Mucosa of gallbladder (tissue), 1 donor: ENCODE measurements around the gene GPN1. TPM values are rescaled to one million over a fixed set of nuclear protein-coding genes. Genes with fewer than 3 reads are reported as not detected.
"Not testable (repeated sequence)": the region's sequence is repeated elsewhere in the genome, so short reads cannot be mapped to it uniquely, and the experiment has no call there.

Experiments
- DNase-seq: peaks from one replicate; pipeline ENCODE4 v3.0.0-alpha.2; 2020; ENCODE audit warnings: low spot score
- total RNA-seq: library from RNA; stranded (reverse); gene quantifications from one replicate; pipeline ENCODE4 v1.2.1, GENCODE V29; 2021
- donor health status: DM: no; HTN: no; CAD: no.

GPN1 gene
- total RNA-seq, 1 donor from 2014 or later: 24.2 TPM

DNA sequence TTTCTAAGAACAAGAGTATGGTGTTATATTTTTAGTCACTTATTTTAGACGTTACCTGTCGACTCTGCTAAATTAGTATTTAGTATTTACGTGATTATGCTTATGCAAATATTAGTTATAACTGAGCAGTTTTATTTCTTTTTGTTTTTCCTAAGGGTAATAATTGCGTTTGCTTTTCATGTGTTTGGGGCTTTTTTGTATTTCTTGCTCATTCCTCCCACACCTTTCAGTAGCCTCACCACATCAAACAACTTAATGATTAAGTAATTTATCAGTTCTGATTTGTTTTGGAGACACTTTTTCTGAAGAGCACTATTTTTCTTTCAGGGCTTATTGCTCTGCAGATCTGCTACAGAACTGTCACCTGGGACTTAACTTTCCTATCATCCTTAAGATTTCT lies 42.4 kb downstream of the GPN1 start:
- DNase-seq: no peak

DNA sequence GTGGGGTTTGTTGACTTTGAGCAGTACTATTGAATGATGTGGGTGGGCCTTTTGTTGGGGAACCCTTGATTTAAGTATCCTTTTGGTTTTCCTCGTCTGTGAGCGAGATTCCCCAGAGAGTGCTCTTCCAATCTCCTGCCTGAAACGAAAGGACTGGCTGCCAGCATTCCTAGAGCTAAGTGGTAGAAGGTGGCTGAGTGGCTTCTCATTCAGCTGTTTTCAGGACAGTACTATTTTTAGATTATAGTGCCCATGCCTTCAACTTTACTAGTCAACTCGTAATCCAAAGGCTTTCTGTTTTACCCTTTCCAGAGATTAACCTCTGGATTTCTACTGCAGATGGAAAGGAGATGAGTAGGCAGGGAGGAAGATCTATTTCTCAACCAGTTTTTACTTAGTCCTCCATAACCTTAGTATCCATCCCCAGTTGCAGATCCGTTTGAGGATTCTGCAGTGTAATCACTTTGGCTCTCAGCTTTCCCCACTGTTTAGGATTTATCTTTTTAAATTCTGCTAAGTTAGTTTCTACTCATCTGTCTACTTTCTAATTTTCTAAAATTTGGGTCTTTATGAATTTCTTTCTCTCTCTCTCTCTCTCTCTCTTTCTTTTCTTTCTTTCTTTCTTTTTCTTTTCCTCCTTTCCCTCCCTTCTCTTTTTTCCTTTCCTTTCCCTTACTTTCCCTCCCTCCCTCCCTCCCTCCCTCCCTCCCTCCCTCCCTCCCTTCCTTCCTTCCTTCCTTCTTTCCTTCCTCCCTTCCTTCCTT lies 44.1 kb downstream of the GPN1 start:
- no peak for DNase-seq

GRCh38 chr2:27680571-27680970 lies 51.7 kb downstream of the GPN1 start:
- no peak for DNase-seq

- DNase-seq: peak; percentile 24
Measured at GRCh38 chr2:27681841-27682240, 53.0 kb downstream of the GPN1 start.

DNA sequence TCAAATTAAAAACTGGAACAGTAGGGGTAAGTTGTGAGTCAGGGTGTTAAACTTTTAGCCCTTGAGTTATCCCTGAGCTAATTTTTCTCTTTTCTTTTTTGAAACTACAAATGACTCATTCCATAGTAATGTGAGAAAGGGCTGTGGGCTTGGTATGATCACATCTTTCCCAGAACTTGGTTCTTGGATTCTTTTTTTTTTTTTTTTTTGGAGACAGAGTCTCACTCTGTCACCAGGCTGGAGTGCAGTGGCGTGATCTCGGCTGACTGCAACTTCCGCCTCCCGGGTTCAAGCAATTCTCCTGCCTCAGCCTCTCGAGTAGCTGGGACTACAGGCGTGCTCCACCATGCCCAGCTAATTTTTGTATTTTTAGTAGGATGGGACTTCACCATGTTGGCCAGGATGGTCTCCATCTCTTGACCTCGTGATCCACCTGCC lies 53.5 kb downstream of the GPN1 start:
- not testable (repeated sequence) for DNase-seq

- peak; percentile 91 for DNase-seq
Measured at GRCh38 chr2:27683390-27684071, 54.7 kb downstream of the GPN1 start.

DNA sequence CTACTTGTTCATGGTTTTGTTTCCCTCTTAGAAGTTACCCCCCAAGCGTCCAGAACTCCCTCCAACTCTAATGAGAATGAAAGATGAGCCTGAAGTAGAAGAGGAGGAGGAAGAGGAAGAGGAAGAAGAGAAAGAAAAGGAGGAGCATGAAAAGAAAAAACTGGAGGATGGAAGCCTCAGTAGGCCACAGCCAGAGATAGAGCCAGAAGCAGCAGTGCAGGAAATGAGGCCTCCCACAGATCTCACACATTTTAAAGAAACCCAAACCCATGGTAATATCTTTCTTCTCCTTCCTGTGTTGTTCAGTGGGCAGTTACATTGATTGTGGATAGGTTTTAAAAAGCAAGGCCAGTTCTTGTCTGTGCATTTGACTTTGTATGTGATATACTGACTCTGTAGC lies 56.2 kb downstream of the GPN1 start:
- DNase-seq: not testable (repeated sequence)

- no peak for DNase-seq
Measured at GRCh38 chr2:27685577-27685976, 56.7 kb downstream of the GPN1 start.

GRCh38 chr2:27687232-27687631 lies 58.4 kb downstream of the GPN1 start:
- DNase-seq: no peak

DNA sequence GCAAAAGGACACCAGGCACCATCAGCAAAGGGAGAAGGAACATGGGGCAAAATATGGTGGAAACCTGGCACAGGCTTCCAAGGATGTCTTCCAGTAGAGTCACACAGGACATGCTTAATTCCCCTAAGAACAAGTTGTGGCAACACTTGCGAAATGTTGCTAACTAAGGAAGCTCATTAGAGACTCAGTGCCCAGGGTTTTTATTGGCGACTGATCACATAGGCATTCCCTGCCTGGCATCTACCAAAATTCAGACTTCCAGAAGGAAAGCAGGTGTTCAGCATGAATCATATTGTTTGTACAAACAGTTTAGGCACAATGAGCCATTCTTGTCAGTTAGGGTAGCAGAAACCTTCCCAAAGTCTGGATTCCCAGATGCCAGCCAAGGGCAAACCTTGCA lies 60.6 kb downstream of the GPN1 start:
- no peak for DNase-seq

GRCh38 chr2:27690052-27690451 lies 61.2 kb downstream of the GPN1 start:
- DNase-seq: no peak

- no peak for DNase-seq
Measured at GRCh38 chr2:27697660-27698059, 68.8 kb downstream of the GPN1 start.

Other genes starting within 250 kb of the GPN1 start
- gene ZNF513, start 248.3 kb upstream of the GPN1 start, total RNA-seq: 25.6 TPM
- 56.7 TPM for gene PPM1G, start 219.5 kb upstream of the GPN1 start, total RNA-seq
- 90.1 TPM for gene NRBP1, start 200.4 kb upstream of the GPN1 start, total RNA-seq
- gene KRTCAP3, start 186.7 kb upstream of the GPN1 start, total RNA-seq: 65.7 TPM
- gene IFT172, start 139.3 kb upstream of the GPN1 start, total RNA-seq: 54.4 TPM
- 13.4 TPM for gene FNDC4, start 133.8 kb upstream of the GPN1 start, total RNA-seq
- 7.6 TPM for gene GCKR, start 132.2 kb upstream of the GPN1 start, total RNA-seq
- 32.6 TPM for gene ZNF512, start 46.0 kb upstream of the GPN1 start, total RNA-seq
- gene CCDC121, start within 50 bp of the GPN1 start, total RNA-seq: 4.7 TPM
- 34.8 TPM for gene SUPT7L, start 34.6 kb downstream of the GPN1 start, total RNA-seq
- gene SLC4A1AP, start 34.8 kb downstream of the GPN1 start, total RNA-seq: 17.4 TPM
- 78.5 TPM for gene MRPL33, start 142.7 kb downstream of the GPN1 start, total RNA-seq